Nucleus accumbens (tissue), 56 donors: ENCODE results near the gene PBRM1.

Source experiments
- DNase-seq, 56 donors: peaks; one replicate each; lab custom pipeline; 2025; lab: John Stamatoyannopoulos, UW

The PBRM1 gene

GRCh38 chr3:52517796-52518722, 167.7 kb downstream of the PBRM1 start:
- DNase-seq, result no peak

GRCh38 chr3:52516509-52517195, 169.1 kb downstream of the PBRM1 start:
- no peak for DNase-seq

GRCh38 chr3:52515192-52515591, 170.5 kb downstream of the PBRM1 start:
- DNase-seq, result no peak

- no peak for DNase-seq
These were observed 171.1 kb downstream of the PBRM1 start for GRCh38 chr3:52514576-52514975.

- no peak for DNase-seq
These were observed 172.4 kb downstream of the PBRM1 start for GRCh38 chr3:52513281-52513680.

- no peak for DNase-seq
These were observed 173.0 kb downstream of the PBRM1 start for GRCh38 chr3:52512727-52513126.

- DNase-seq, result no peak
These were observed 173.6 kb downstream of the PBRM1 start for GRCh38 chr3:52512105-52512504.

- no peak for DNase-seq
These were observed 174.2 kb downstream of the PBRM1 start for GRCh38 chr3:52511509-52511908.

GRCh38 chr3:52509753-52510328, 175.9 kb downstream of the PBRM1 start:
- no peak for DNase-seq

- no peak for DNase-seq
These were observed 178.4 kb downstream of the PBRM1 start for GRCh38 chr3:52507359-52507758.

- no peak for DNase-seq
These were observed 179.3 kb downstream of the PBRM1 start for GRCh38 chr3:52506266-52506966.

GRCh38 chr3:52504977-52505376, 180.7 kb downstream of the PBRM1 start:
- DNase-seq, result no peak

GRCh38 chr3:52503788-52504424, 181.8 kb downstream of the PBRM1 start:
- no peak for DNase-seq

- DNase-seq, result no peak
These were observed 182.8 kb downstream of the PBRM1 start for GRCh38 chr3:52502808-52503350.

GRCh38 chr3:52502001-52502400, 183.7 kb downstream of the PBRM1 start:
- no peak for DNase-seq

GRCh38 chr3:52501046-52501445, 184.7 kb downstream of the PBRM1 start:
- DNase-seq, result no peak

GRCh38 chr3:52498137-52499054, 187.3 kb downstream of the PBRM1 start:
- DNase-seq, result peak in 23 of 56 donors; percentile 12 to 63 (median 22)

- no peak for DNase-seq
These were observed 189.7 kb downstream of the PBRM1 start for GRCh38 chr3:52495777-52496602.
